Spleen (tissue), 11 donors: Measurements from ENCODE around the gene AHDC1. TPM values are rescaled to one million over a fixed set of nuclear protein-coding genes. Genes with fewer than 3 reads are reported as not detected.
A peak's percentile ranks its signal among the peaks of the same experiment; 100 is the strongest.
"Not testable (repeated sequence)": the region's sequence is repeated elsewhere in the genome, so short reads cannot be mapped to it uniquely, and the experiment has no call there.

Source experiments
- DNase-seq: peaks from one replicate; pipeline ENCODE4 v3.0.0-alpha.2; 2020
- H3K27ac ChIP-seq, 8 donors: fragments of 200-600 bp; sonication (generic) in 7 of 8; 1 replicate in 4 of 8; 2 replicates in 4 of 8; pipeline versions ENCODE4 v1.5.0 to v1.8.0; 2016 to 2021; ENCODE audit warnings: inconsistent platforms in 4 of 8, mild to moderate bottlenecking in 4 of 8, moderate library complexity in 1 of 8
- H3K27me3 ChIP-seq, 7 donors: fragments of 200-600 bp; sonication (generic) in 6 of 7; replicated peaks in 1 of 7; 1 replicate in 4 of 7; 2 replicates in 3 of 7; pipeline versions ENCODE4 v1.5.0 to v1.8.0; 2016 to 2021; ENCODE audit warnings: inconsistent platforms in 3 of 7, mild to moderate bottlenecking in 1 of 7
- H3K36me3 ChIP-seq, 6 donors: fragments of 200-600 bp; sonication (generic) in 5 of 6; 1 replicate in 4 of 6; 2 replicates in 2 of 6; pipeline versions ENCODE4 v1.5.0 to v1.8.0; 2016 to 2021; ENCODE audit warnings: inconsistent platforms in 2 of 6
- H3K4me1 ChIP-seq, 6 donors: fragments of 200-600 bp; sonication (generic) in 5 of 6; 1 replicate in 3 of 6; 2 replicates in 3 of 6; pipeline versions ENCODE4 v1.5.0 to v1.8.0; 2016 to 2021; ENCODE audit warnings: inconsistent platforms in 3 of 6
- H3K4me3 ChIP-seq, 8 donors: fragments of 200-600 bp; sonication (generic) in 7 of 8; 1 replicate in 4 of 8; 2 replicates in 4 of 8; pipeline versions ENCODE4 v1.5.0 to v1.8.0; 2016 to 2021; ENCODE audit warnings: inconsistent platforms in 4 of 8, mild to moderate bottlenecking in 4 of 8, moderate library complexity in 2 of 8
- H3K9me3 ChIP-seq, 8 donors: fragments of 200-600 bp; sonication (generic) in 7 of 8; 1 replicate in 4 of 8; 2 replicates in 4 of 8; pipeline versions ENCODE4 v1.5.0 to v1.8.0; 2016 to 2021; ENCODE audit warnings: inconsistent platforms in 4 of 8
- CTCF ChIP-seq, 11 experiments: fragments of 200-600 bp in 7 of 11; fragments of 450-650 bp in 4 of 11; sonication (generic) in 4 of 11; IDR thresholded peaks in 8 of 11; conservative IDR thresholded peaks in 3 of 11; 1 replicate in 7 of 11; 2 replicates in 4 of 11; pipeline versions ENCODE4 v1.4.0 to v1.8.0; 2016 to 2021; ENCODE audit warnings: antibody characterized with exemption in 11 of 11, inconsistent platforms in 4 of 11, mild to moderate bottlenecking in 1 of 11
- POLR2A ChIP-seq, 3 donors: fragments of 450-650 bp; IDR thresholded peaks; one replicate each; pipeline ENCODE4 v1.5.1; 2017; ENCODE audit warnings: antibody characterized with exemption in 3 of 3, mild to moderate bottlenecking in 1 of 3
- POLR2AphosphoS5 ChIP-seq, 3 donors: sonication (generic); formaldehyde crosslinking; IDR thresholded peaks; one replicate each; pipeline ENCODE4 v1.5.1; 2017; ENCODE audit warnings: antibody characterized with exemption in 3 of 3
- WGBS, 5 donors: extraction: QIAGEN DNeasy Blood & Tissue Kit in 3 of 5; methylation state at CpG; one replicate each; pipeline versions ENCODE4 v1.1.5 to v1.1.7; 2013 to 2018; 5-methylcytosine and 5-hydroxymethylcytosine counted together
- intact Hi-C: fragments of 100-400 bp; cut with DNase I; formaldehyde crosslinking; loops from one replicate; pipeline ENCODE4 v1.15.0; 2023; ENCODE audit warnings: low total_unique reads
- polyA plus RNA-seq, 3 donors: library from polyadenylated mRNA; stranded (reverse); fragments of 200-250 nt; gene quantifications; one replicate each; pipeline ENCODE4 v1.2.1, GENCODE V29; 2013
- total RNA-seq, 7 donors: library from RNA; depleted of rRNA in 3 of 7; stranded (reverse); fragments of >200 nt in 3 of 7; fragmentation: NEBNext Ultra II Directional in 4 of 7; extraction: Animal tissue kit (Norgen Biotek cat#: 25700) in 4 of 7; gene quantifications; one replicate each; pipeline versions ENCODE4 v1.1.0 to v1.2.1, GENCODE V29; 2016 to 2021
- donor health status: healthy with polysubstance abuse.
- donor health status: DM: no; HTN: no; CAD: no; lungs with moderate emphysema.
- donor health status: DM: no; HTN: no; CAD: no.
- donor health status: Bipolar disorder and iron deficiency.
- donor health status: healthy.
- donor health status: DM: no; HTN: no; CAD: no.
- donor health status: DM: yes; HTN: yes; CAD: no.

Gene AHDC1
- total and polyA plus RNA-seq, 10 donors: 3.2 to 104 (median 42.7) TPM

GRCh38 chr1:27503033-27503432 is 100.9 kb downstream of the AHDC1 start:
- Histone ChIP-seq H3K27ac (peak overlapping the region in 7 of 8 donors; percentile 49 to 93 (median 83)), H3K27me3 (no peaks in the 10 kb centered on the region), H3K9me3 (no peaks in the 10 kb centered on the region), H3K4me3 (no peak overlapping the region), H3K36me3 (no peaks in the 10 kb centered on the region), H3K4me1 (peaks cover 5 to 34% (median 17%) of the 10 kb centered on the region in 6 donors)
- TF ChIP-seq CTCF (IDR thresholded peaks at IDR 0.05 in 8 of 11, conservative IDR thresholded peaks at IDR 0.05 in 3 of 11): no peak
- TF ChIP-seq POLR2A (IDR thresholded peaks at IDR 0.05): no peak
- TF ChIP-seq POLR2AphosphoS5 (IDR thresholded peaks at IDR 0.05): no peak
- DNase-seq: no peak
- WGBS, 5 donors: 92 to 100% (median 97%) methylated on average over 2 of the region's 2 CpGs
- intact Hi-C loops: no loop called here

- 98 to 100% (median 99%) methylated on average over 2 of the region's 2 CpGs for WGBS, 5 donors
- H3K4me1 ChIP-seq: peaks cover 5 to 42% (median 21%) of the 10 kb centered on the region in 6 donors
- H3K4me3 ChIP-seq, H3K9me3 ChIP-seq, H3K27me3 ChIP-seq, H3K27ac ChIP-seq, DNase-seq, intact Hi-C loops, H3K36me3 ChIP-seq: not testable (repeated sequence)
Observed at GRCh38 chr1:27501159-27501558, 102.8 kb downstream of the AHDC1 start.

- no peak overlapping the region for H3K27ac ChIP-seq
- DNase-seq: no peak
Observed at GRCh38 chr1:27499142-27499541, 104.8 kb downstream of the AHDC1 start.

GRCh38 chr1:27496604-27497155 is 107.3 kb downstream of the AHDC1 start:
- DNase-seq: no peak
- no peaks in the 10 kb centered on the region for H3K36me3 ChIP-seq
- WGBS, 5 donors: 46 to 69% (median 58%) methylated on average over 8 of the region's 8 CpGs
- peaks cover 11 to 36% (median 18%) of the 10 kb centered on the region in 6 donors for H3K4me1 ChIP-seq
- no peak for TF ChIP-seq POLR2AphosphoS5 (IDR thresholded peaks at IDR 0.05)
- no peak for TF ChIP-seq POLR2A (IDR thresholded peaks at IDR 0.05)
- no peak for TF ChIP-seq CTCF (IDR thresholded peaks at IDR 0.05 in 8 of 11, conservative IDR thresholded peaks at IDR 0.05 in 3 of 11)
- no peaks in the 10 kb centered on the region for H3K9me3 ChIP-seq
- no peak overlapping the region for H3K27ac ChIP-seq
- no peak overlapping the region for H3K4me3 ChIP-seq
- H3K27me3 ChIP-seq: no peaks in the 10 kb centered on the region
- intact Hi-C loops: loop anchor here (10.0 kb wide), 1 partner anchor 108 kb away; the partner anchor contains the start of gene AHDC1

More at GRCh38 chr1:27499142-27499541, 104.8 kb downstream of the AHDC1 start:
- H3K36me3 ChIP-seq: no peaks in the 10 kb centered on the region
- no peaks in the 10 kb centered on the region for H3K27me3 ChIP-seq
- intact Hi-C loops: loop anchor here (10.0 kb wide), 1 partner anchor 106 kb away; the partner anchor contains the start of gene AHDC1
- H3K4me1 ChIP-seq: peaks cover 5 to 26% (median 13%) of the 10 kb centered on the region in 6 donors
- no peaks in the 10 kb centered on the region for H3K9me3 ChIP-seq
- H3K4me3 ChIP-seq: no peak overlapping the region
- WGBS, 5 donors: 94 to 97% (median 96%) methylated on average over 2 of the region's 2 CpGs
- TF ChIP-seq POLR2AphosphoS5 (IDR thresholded peaks at IDR 0.05): no peak
- TF ChIP-seq POLR2A (IDR thresholded peaks at IDR 0.05): no peak
- TF ChIP-seq CTCF (IDR thresholded peaks at IDR 0.05 in 8 of 11, conservative IDR thresholded peaks at IDR 0.05 in 3 of 11): no peak
